Ishikawa (cell line): ENCODE data around the gene ALDH3B2.

Experiments
- CEBPB ChIP-seq: IDR thresholded peaks from 2 replicates; pipeline ENCODE4 v1.6.1; 2012
- EP300 ChIP-seq: IDR thresholded peaks from 2 replicates; pipeline ENCODE4 v1.6.1; 2012; ENCODE audit warnings: borderline replicate concordance
- FOXM1 ChIP-seq: IDR thresholded peaks from 2 replicates; pipeline ENCODE4 v1.6.1; 2012; ENCODE audit warnings: low read depth, borderline replicate concordance
- MAX ChIP-seq: IDR thresholded peaks from 2 replicates; pipeline ENCODE4 v1.6.1; 2012
- NFIC ChIP-seq: IDR thresholded peaks from 2 replicates; pipeline ENCODE4 v1.6.1; 2012
- RAD21 ChIP-seq: IDR thresholded peaks from 2 replicates; pipeline ENCODE4 v1.6.1; 2012; ENCODE audit warnings: low read depth
- REST ChIP-seq: IDR thresholded peaks from 2 replicates; pipeline ENCODE4 v1.6.1; 2012; ENCODE audit warnings: low read depth, mild to moderate bottlenecking
- TAF1 ChIP-seq: IDR thresholded peaks from 2 replicates; pipeline ENCODE4 v1.6.1; 2012; ENCODE audit warnings: low read depth, mild to moderate bottlenecking
- TCF12 ChIP-seq: IDR thresholded peaks from 2 replicates; pipeline ENCODE4 v1.6.1; 2012; ENCODE audit warnings: low read depth
- TEAD4 ChIP-seq: IDR thresholded peaks from 2 replicates; pipeline ENCODE4 v1.6.1; 2012
- YY1 ChIP-seq: IDR thresholded peaks from 2 replicates; pipeline ENCODE4 v1.6.1; 2012; ENCODE audit warnings: low read depth

GRCh38 chr11:67635231-67635521 is 39.2 kb downstream of the ALDH3B2 start:
- no peak for TF ChIP-seq REST
- TF ChIP-seq YY1, result no peak
- TF ChIP-seq EP300, result no peak
- no peak for TF ChIP-seq FOXM1
- no peak for TF ChIP-seq MAX
- no peak for TF ChIP-seq TEAD4
- no peak for TF ChIP-seq TCF12
- no peak for TF ChIP-seq CEBPB
- no peak for TF ChIP-seq TAF1
- no peak for TF ChIP-seq NFIC
- TF ChIP-seq RAD21, result no peak
